HepG2 (cell line): ENCODE data around the gene BRAT1. TPM values are rescaled to one million over a fixed set of nuclear protein-coding genes. Genes with fewer than 3 reads are reported as not detected.

Experiments
- ARID4A ChIP-seq: sonication (generic); formaldehyde crosslinking; IDR thresholded peaks from 2 replicates; pipeline ENCODE4 v1.5.0; 2020; ENCODE audit warnings: mild to moderate bottlenecking, missing genetic modification reagents, borderline replicate concordance
- MAFK ChIP-seq, 2 experiments: IDR thresholded peaks in 1 of 2; conservative IDR thresholded peaks in 1 of 2; 2 replicates each; pipeline ENCODE4 v1.6.1; 2011; ENCODE audit warnings: improper control_type of control experiment in 2 of 2, low read length in 2 of 2
- MED1 ChIP-seq: sonication (generic); formaldehyde crosslinking; IDR thresholded peaks from 2 replicates; pipeline ENCODE4 v1.4.0; 2020; ENCODE audit warnings: missing genetic modification reagents
- MXI1 ChIP-seq: IDR thresholded peaks from 3 replicates; pipeline ENCODE4 v1.6.1; 2012; ENCODE audit warnings: low read depth, low read length, inconsistent platforms, borderline replicate concordance
- POLR2A ChIP-seq, 2 experiments: IDR thresholded peaks; 2 replicates each; pipeline ENCODE4 v1.6.1; 2011; ENCODE audit warnings: low read depth in 2 of 2, low read length in 2 of 2, mild to moderate bottlenecking in 1 of 2, moderate library complexity in 1 of 2; ENCODE audit not compliant: insufficient read depth in 1 of 2
- SALL2 ChIP-seq: sonication (generic); formaldehyde crosslinking; IDR thresholded peaks from 2 replicates; pipeline ENCODE4 v1.8.1; 2023; ENCODE audit warnings: mild to moderate bottlenecking, missing genetic modification reagents, inconsistent platforms
- TAF15 ChIP-seq: fragments of 200-400 bp; formaldehyde crosslinking; IDR thresholded peaks from one replicate; pipeline ENCODE4 v1.6.1; 2018; ENCODE audit warnings: mild to moderate bottlenecking, low read depth, low read length; ENCODE audit not compliant: poor library complexity, severe bottlenecking
- YY1 ChIP-seq: IDR thresholded peaks from 2 replicates; pipeline ENCODE4 v1.6.1; 2011; ENCODE audit warnings: low read length, low read depth, moderate library complexity, mild to moderate bottlenecking; ENCODE audit not compliant: insufficient read depth, insufficient replicate concordance
- ZBTB1 ChIP-seq: sonication (generic); formaldehyde crosslinking; IDR thresholded peaks from 2 replicates; pipeline ENCODE4 v1.4.0; 2020; ENCODE audit warnings: missing genetic modification reagents, borderline replicate concordance
- ZBTB40 ChIP-seq, 2 experiments: fragments of 450-650 bp in 1 of 2; sonication (generic) in 1 of 2; formaldehyde crosslinking in 1 of 2; IDR thresholded peaks; 2 replicates each; pipeline versions ENCODE4 v1.6.1 to v1.8.0; 2016 to 2022; ENCODE audit warnings: antibody characterized with exemption in 1 of 2, mild to moderate bottlenecking in 1 of 2, missing genetic modification reagents in 1 of 2
- ZMAT5 ChIP-seq: sonication (generic); formaldehyde crosslinking; IDR thresholded peaks from 2 replicates; pipeline ENCODE4 v1.5.0; 2020; ENCODE audit warnings: mild to moderate bottlenecking, low read depth, missing genetic modification reagents, borderline replicate concordance
- ZNF12 ChIP-seq: sonication (generic); formaldehyde crosslinking; IDR thresholded peaks from 2 replicates; pipeline ENCODE4 v1.5.0; 2020; ENCODE audit warnings: missing genetic modification reagents
- ZNF446 ChIP-seq: sonication (generic); formaldehyde crosslinking; IDR thresholded peaks from 2 replicates; pipeline ENCODE4 v1.5.0; 2020; ENCODE audit warnings: mild to moderate bottlenecking, missing genetic modification reagents
- ZNF747 ChIP-seq: sonication (generic); formaldehyde crosslinking; IDR thresholded peaks from 2 replicates; pipeline ENCODE4 v1.8.1; 2023; ENCODE audit warnings: missing genetic modification reagents, mild to moderate bottlenecking, borderline replicate concordance
- polyA plus RNA-seq, 8 experiments: library from polyadenylated mRNA; depleted of rRNA in 3 of 8; stranded (reverse) in 7 of 8; unstranded in 1 of 8; fragments of >200 nt; fragmentation: Illumina TruSeq in 4 of 8; extraction: Trizol in 4 of 8; gene quantifications; 2 replicates each; pipeline versions ENCODE4 v1.2.1 to v1.2.3, GENCODE V29; 2011 to 2016; ENCODE audit warnings: low read depth in 4 of 8, missing spikeins in 1 of 8, mixed read lengths in 1 of 8; ENCODE audit not compliant: insufficient read depth in 1 of 8
- total RNA-seq, 5 experiments: library from RNA; depleted of rRNA; stranded (reverse); fragments of >200 nt; fragmentation: Illumina TruSeq; extraction: Trizol; gene quantifications; 2 replicates each; pipeline ENCODE4 v1.2.3, GENCODE V29; 2016; ENCODE audit warnings: low read depth in 1 of 5

The BRAT1 gene
- total and polyA plus RNA-seq, 2 of the 13 experiments (the other 11 are each of a cell fraction or from before 2014, with no cell fraction given) = 10.2 to 20.3 TPM

- TF ChIP-seq ZBTB40 (IDR thresholded peaks at IDR 0.05) = no peak
- no peak for TF ChIP-seq ZBTB40 (CRISPR knock-in tag; IDR thresholded peaks at IDR 0.05)
- TF ChIP-seq ZBTB1 = no peak
- TF ChIP-seq ZNF446 (CRISPR knock-in tag) = no peak
- no peak for TF ChIP-seq TAF15
- peak; percentile 17 for TF ChIP-seq YY1
- 0 out of 2 replicates have a peak, but pooled peaks have one; percentile 19 for TF ChIP-seq MED1 (CRISPR knock-in tag)
- no peak for TF ChIP-seq ZMAT5 (CRISPR knock-in tag)
- no peak for TF ChIP-seq MAFK (conservative IDR thresholded peaks at IDR 0.05 in 1 of 2, IDR thresholded peaks at IDR 0.05 in 1 of 2; ENCODE audit: low read length in 2 of 2)
- peak; percentile 50; the same call in 1 of the 2 replicates for TF ChIP-seq SALL2 (CRISPR knock-in tag)
- no peak for TF ChIP-seq ZNF747
- TF ChIP-seq ZNF12 (CRISPR knock-in tag) = no peak
- TF ChIP-seq MXI1 = peak; percentile 58; the same call in 1 of the 3 replicates
- peak in 1 of 2 experiments; percentile 43; a peak in 2 of 4 replicates for TF ChIP-seq POLR2A (IDR thresholded peaks at IDR 0.05; ENCODE audit: insufficient read depth in 1 of 2, low read depth in 2 of 2, low read length in 2 of 2)
- TF ChIP-seq ARID4A = peak; percentile 63; the same call in 1 of the 2 replicates
Observed at GRCh38 chr7:2519119-2519930, 36.0 kb downstream of the BRAT1 start, which contains the start of gene LFNG (continued).
